HG02588 (cell line): ENCODE measurements around the gene PKN1.
A peak's percentile ranks its signal among the peaks of the same experiment; 100 is the strongest.

Source experiments
- ATAC-seq: cut with Tn5 transposase; IDR thresholded peaks from one replicate; pipeline ENCODE4 v1.9.1; 2021; ENCODE audit warnings: mild to moderate bottlenecking, moderate library complexity; ENCODE audit not compliant: unreplicated experiment

The PKN1 gene

GRCh38 chr19:14507704-14508542, 74.8 kb downstream of the PKN1 start:
- no peak for ATAC-seq

GRCh38 chr19:14510311-14511228, 77.5 kb downstream of the PKN1 start:
- ATAC-seq: no peak

- ATAC-seq: no peak
These were observed 78.1 kb downstream of the PKN1 start for GRCh38 chr19:14511229-14511593.

GRCh38 chr19:14512406-14512961, 79.4 kb downstream of the PKN1 start:
- ATAC-seq: no peak

GRCh38 chr19:14514215-14514863, 81.2 kb downstream of the PKN1 start:
- ATAC-seq: no peak

- no peak for ATAC-seq
These were observed 82.5 kb downstream of the PKN1 start for GRCh38 chr19:14515501-14516047.

- ATAC-seq: no peak
These were observed 83.0 kb downstream of the PKN1 start for GRCh38 chr19:14516048-14516534.

GRCh38 chr19:14516746-14517438, 83.8 kb downstream of the PKN1 start:
- ATAC-seq: no peak

- no peak for ATAC-seq
These were observed 84.3 kb downstream of the PKN1 start for GRCh38 chr19:14517446-14517839.

GRCh38 chr19:14517840-14518505, 84.9 kb downstream of the PKN1 start, which contains the start of gene DNAJB1:
Gene DNAJB1 (minus strand): TSS chr19:14518397. CDS start chr19:14518349, 48 bp downstream.
- ATAC-seq: peak; percentile 53

- no peak for ATAC-seq
These were observed 86.2 kb downstream of the PKN1 start for GRCh38 chr19:14519245-14519859.

GRCh38 chr19:14519860-14520407, 86.8 kb downstream of the PKN1 start:
- no peak for ATAC-seq

GRCh38 chr19:14520543-14520942, 87.4 kb downstream of the PKN1 start:
- ATAC-seq: no peak
